GM21529 (cell line): ENCODE results near the gene DCTN1.
A peak's percentile ranks its signal among the peaks of the same experiment; 100 is the strongest.
"Not testable (repeated sequence)": the region's sequence is repeated elsewhere in the genome, so short reads cannot be mapped to it uniquely, and the experiment has no call there.

ENCODE experiments used
- ATAC-seq: cut with Tn5 transposase; IDR thresholded peaks from one replicate; pipeline ENCODE4 v1.9.1; 2021; ENCODE audit not compliant: unreplicated experiment

DCTN1 gene

DNA sequence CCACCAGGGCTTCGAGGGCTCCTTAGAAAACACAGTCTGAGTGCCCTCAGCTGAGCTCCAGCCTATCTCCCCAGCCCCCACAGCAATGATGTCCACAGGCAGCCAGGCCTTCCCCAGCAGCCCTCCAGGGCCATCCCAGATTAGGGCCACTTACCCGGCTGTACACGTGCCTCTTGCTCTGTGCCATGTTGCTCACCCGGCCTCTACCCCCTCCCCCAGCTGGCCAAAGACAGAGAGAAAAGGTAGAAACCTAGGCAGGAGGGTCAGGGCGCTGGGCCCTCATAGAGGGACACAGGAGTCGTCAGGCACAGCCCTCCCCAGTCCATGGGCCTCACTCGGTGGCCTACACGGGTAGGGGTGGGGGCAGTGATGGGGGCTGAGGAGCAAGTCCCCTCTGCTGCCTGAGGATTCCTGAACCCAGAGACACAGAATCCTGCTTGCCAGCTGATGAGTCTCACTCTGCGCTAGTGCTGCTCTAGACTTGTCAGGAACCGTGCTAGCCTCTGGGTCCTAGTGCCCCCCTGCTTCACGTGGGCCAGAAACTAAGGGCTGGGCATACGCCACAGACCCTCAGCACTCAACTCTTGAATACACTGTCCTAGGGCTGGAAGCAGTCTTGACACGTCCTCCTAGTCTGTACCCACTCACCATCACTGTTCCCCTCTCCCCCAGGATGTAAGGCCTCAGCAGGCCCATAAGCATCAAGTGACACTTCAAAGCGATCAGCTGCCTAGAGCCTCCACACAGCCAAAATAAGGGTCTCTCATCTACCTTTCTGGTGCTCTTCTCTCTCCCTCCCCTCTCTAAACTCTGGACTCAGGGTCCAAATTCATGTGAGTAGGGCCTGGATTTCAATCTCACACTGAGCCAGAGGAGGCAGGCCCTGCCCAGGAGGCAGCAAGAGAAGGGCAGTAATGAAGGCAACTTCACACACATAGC lies at the start of gene DCTN1:
DCTN1 (minus strand) TSS at position 461 of the 939 bp plus-strand sequence; CDS start at position 187, 274 bp downstream.
- ATAC-seq = no peak

DNA sequence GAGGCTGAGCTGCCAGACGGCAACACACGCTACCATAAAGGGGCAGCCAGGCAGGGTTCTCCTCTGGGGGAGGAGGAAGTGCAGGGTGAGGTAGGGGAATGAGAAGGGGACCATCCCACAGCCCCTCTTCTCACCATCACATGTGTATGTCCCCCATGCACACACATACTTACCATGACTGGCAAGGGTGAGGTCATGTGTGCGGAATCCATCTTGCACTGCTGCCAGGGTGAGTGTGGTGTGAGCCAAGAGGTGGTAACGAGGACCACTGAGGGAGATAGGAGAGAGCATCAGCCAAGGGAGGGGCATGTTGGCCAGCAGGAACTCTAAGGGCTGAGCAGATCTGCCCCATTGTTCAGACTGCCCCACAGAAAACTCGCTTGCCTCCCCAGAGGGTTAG lies 48.6 kb upstream of the DCTN1 start:
- no peak for ATAC-seq

- no peak for ATAC-seq
These were observed 47.4 kb upstream of the DCTN1 start for GRCh38 chr2:74427551-74427950.

DNA sequence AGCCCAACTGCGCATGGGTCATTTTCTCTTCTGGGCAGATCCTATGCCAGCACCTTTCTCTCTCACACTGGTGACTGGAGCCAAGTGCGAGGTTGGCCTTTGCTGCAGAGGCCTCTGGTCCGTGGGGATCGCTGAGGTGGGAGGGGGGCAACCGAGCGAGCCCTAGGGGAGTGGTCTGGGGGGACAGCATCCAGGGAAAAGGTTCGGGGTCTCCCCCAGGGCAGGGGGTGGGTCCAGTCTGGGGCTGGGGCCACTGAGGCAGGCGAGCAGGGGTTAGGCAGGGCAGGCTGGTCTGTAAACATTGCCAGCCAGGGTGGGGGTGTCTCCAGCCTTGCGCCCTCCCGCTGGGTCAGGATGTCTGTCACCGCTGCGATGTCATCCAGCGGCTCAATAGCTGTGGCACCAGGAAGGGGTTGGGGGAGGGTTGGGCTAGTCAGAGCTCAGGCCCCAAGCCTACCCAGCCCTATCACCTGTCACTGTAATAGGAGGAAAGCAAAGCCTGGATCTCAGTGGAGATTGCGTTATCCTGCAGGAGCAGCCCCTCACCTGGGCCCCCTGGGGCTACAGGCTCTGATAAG lies 46.2 kb upstream of the DCTN1 start:
- ATAC-seq = no peak

GRCh38 chr2:74425523-74425922 lies 45.4 kb upstream of the DCTN1 start:
- no peak for ATAC-seq

DNA sequence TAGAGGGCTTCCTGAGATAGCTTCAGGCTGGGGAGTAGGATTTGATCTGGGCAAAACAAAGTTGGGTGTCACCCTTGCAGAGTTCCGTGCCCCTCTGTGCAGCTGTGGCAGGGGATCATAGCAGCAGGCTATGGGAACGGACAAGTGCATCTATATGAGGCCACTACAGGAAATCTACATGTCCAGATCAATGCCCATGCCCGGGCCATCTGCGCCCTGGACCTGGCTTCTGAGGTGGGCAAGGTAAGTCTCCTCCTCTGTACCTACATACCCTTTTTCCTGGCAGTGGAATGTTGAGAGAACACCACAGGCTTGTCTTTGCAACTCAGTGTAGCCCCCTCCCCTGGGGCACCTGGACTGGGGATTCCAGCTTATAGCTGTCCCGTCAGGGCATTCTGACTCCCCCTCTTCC lies 44.9 kb upstream of the DCTN1 start:
- ATAC-seq = no peak

- no peak for ATAC-seq
These were observed 44.3 kb upstream of the DCTN1 start for GRCh38 chr2:74424139-74424992.

- ATAC-seq = no peak
These were observed 43.4 kb upstream of the DCTN1 start for GRCh38 chr2:74423231-74424095.

DNA sequence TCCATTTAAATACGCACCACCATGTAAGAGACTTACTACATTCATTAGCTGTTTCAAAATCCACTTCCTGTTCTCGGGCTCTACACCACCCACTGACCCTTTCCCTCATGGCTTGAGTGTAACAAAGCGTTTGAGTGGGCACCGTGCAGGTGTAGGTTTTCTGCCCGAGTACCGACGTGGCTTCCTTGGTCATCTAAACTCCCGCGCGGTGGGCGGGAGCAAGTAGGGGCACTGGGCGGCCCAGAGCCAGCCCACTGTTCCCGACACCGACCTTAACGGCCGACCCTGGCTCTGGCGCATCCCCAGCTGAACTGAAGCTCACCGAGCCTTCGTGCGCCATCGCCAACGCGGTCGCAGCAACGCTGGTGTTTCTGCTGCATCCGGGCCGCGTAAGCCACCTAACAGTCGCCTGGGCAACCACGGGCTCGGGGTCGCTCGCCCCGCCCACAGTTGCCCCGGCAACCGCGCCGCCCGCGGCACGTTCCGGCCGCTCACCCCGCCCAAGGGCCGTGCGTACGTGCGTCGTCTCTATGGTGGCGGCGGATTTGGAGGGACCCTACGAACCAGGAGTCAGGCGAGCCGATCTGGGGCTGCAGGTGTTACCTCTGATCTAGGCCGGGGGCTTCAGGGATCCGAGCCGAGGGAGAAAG lies 41.2 kb upstream of the DCTN1 start, which contains the start of the genes C2orf81 and WDR54:
C2orf81 (minus strand) TSS at position 399 of the 650 bp plus-strand sequence; CDS start at position 340, 59 bp downstream.
WDR54 (plus strand) TSS at position 510 of the 650 bp plus-strand sequence. CDS start 424 bp downstream, outside the sequence.
- ATAC-seq = peak; percentile 92

DNA sequence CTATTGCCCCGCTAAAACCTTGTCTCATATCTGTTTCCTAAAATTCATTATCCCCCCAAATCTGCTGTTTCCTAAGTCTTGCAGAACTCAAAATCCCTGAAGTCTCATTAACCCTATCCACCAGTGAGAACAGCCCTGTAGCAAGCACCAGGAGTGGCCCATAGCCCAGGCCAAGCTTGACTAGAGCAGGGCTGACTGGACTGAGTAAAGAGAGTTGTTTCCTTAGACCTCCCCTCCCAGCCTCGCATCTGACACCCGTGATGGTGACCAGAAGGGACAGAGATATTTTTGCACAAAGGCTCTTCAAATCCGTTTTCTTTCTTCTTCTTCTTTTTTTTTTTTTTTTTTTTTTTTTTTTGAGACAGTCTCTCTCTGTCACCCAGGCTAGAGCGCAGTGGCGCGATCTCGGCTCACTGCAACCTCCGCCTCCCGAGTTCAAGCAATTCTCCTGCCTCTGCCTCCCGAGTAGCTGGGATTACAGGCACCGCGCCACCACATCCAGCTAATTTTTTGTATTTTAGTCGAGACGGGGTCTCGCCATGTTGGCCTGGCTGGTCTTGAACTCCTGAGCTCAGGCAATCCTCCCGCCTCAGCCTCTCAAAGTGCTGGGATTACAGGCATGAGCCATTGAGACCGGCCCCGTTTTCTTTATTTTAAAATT lies 40.5 kb upstream of the DCTN1 start:
- ATAC-seq = not testable (repeated sequence)

- no peak for ATAC-seq
These were observed 39.9 kb upstream of the DCTN1 start for GRCh38 chr2:74420006-74420405.

DNA sequence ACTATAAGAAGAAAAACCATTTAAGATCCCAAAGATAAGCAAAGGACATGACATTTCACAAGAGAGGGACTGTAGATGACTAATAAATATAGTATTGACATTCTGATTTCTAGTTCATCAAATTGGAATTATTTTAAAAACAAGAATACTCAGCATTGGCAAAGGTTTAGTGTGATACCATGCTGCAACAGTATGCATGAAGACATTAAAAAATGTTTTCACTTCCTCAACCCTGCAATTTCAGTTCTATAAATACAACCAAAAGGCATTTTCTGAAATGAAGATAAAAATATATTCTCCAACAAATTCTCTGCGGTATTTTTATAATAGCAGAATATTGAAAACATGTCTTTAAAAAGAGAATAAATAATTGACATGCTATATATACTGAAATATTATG lies 39.2 kb upstream of the DCTN1 start:
- ATAC-seq = no peak

GRCh38 chr2:74418312-74418711 lies 38.2 kb upstream of the DCTN1 start:
- ATAC-seq = no peak

DNA sequence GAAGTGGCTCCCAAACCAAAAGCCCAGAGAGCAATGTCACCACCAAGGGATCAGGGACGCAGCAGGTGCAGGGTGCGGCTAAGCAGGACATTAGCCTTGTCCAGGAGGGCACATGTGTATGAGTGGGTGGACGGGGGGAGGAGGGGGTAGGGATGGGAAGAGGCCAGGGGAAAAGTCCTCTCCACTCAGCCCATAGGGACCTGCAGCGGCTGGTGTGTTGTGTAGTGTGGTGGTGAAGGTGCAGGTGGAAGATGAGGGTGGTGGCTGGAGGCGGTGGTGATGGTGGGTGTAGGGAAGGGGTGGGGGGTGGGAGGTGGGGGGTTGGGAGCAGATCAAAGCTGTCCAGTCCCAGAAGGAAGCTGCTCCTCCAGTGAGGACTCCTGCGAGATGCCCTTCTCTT lies 37.7 kb upstream of the DCTN1 start:
- no peak for ATAC-seq

DNA sequence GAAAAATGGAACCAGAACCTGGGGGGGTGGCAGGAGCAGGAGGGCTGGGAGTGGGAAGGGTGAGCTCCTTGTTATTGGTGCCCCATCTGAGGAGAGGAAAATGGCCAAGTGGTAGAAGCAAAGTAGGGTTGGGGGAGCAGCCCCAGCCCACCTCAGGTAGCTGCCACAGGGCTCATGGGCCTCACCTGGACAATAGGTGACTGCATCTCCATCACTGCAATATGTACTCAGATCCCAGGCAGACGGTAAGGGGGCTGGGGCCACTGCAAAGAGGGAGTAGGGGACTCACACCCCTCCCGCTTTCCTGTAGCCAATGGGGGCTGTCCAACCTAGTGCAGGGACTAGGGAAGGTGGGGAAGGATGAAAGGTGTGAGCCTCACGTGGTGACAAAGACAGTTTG lies 37.1 kb upstream of the DCTN1 start:
- no peak for ATAC-seq

- ATAC-seq = no peak
These were observed 36.7 kb upstream of the DCTN1 start for GRCh38 chr2:74416778-74417177.

GRCh38 chr2:74415762-74416395 lies 35.8 kb upstream of the DCTN1 start:
- ATAC-seq = no peak

DNA sequence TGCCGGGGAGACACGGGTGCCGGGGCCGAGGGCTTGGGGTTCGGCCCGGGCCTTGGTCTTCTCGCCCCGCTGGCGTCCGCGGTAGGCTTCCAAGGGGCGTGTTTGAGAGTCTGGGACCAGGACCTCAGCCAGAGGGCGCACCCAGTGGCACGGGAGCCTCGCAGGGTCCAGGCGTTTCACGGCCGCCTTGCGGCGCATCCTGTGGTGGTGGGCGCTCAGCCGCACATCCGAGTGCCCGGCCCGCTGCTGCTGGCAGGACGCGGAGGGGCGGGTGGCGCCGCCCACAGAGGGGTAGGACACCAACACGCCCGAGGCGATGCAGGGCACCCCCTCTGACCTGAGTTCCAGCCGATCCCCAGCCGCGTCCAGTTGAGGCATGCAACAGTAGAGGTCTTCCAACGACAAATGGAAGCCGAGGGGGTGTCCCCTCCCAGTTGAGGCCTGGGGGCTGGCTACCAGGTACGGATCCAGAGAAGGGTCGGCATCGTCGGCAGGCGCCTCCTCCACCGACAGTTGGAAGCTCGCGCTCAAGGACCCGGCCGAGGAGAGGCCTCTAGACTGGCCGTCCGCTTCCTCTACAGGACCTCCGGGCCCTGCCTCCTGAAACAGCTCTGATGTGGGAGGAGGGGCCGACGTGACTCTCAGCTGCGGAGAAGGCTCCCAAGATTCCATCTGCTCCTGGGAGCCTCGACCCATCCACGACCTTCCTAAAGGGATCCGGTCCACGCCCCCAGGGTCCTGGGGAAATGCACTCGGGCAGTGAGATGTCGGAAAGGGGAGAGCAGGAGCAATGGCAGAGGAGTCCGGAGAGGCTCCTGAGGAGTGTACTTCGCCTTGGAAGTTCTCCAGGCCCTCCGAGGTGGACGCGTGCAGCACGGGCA lies 35.0 kb upstream of the DCTN1 start:
- no peak for ATAC-seq
